Neural cell (in vitro differentiated cells): ENCODE measurements around the gene KHSRP. TPM values are rescaled to one million over a fixed set of nuclear protein-coding genes. Genes with fewer than 3 reads are reported as not detected.

Experiments
- H2AFZ ChIP-seq: fragments of 200-600, 300-800 bp; sonication (generic), shearing (Covaris generic); 2 replicates; pipeline ENCODE4 v1.6.0; 2014; ENCODE audit warnings: low read depth, mild to moderate bottlenecking, antibody characterized with exemption, low read length, moderate library complexity
- H3F3A ChIP-seq: fragments of 200-600 bp; shearing (Covaris generic); 2 replicates; pipeline ENCODE4 v1.6.1; 2016; ENCODE audit warnings: mild to moderate bottlenecking, moderate library complexity, mixed read lengths, antibody characterized with exemption, low read length; ENCODE audit not compliant: insufficient read depth, poor library complexity, severe bottlenecking
- H3K27ac ChIP-seq: fragments of 200-600, 300-800 bp; sonication (generic), shearing (Covaris generic); 2 replicates; pipeline ENCODE4 v1.5.1; 2014; ENCODE audit warnings: mild to moderate bottlenecking, low read length, moderate library complexity
- H3K27me3 ChIP-seq: fragments of 300-800, 200-600 bp; sonication (generic), shearing (Covaris generic); 2 replicates; pipeline ENCODE4 v1.6.0; 2014; ENCODE audit warnings: mild to moderate bottlenecking, low read depth, low read length, moderate library complexity; ENCODE audit not compliant: insufficient read depth
- H3K36me3 ChIP-seq: fragments of 300-800, 200-600 bp; sonication (generic), shearing (Covaris generic); 2 replicates; pipeline ENCODE4 v1.5.1; 2014; ENCODE audit warnings: mild to moderate bottlenecking, antibody characterized with exemption, low read length, moderate library complexity; ENCODE audit not compliant: insufficient read depth
- H3K4me2 ChIP-seq: fragments of 300-800, 200-600 bp; sonication (generic), shearing (Covaris generic); 2 replicates; pipeline ENCODE4 v1.6.0; 2014; ENCODE audit warnings: mild to moderate bottlenecking, low read length
- H3K4me3 ChIP-seq: fragments of 300-800, 200-600 bp; sonication (generic), shearing (Covaris generic); 2 replicates; pipeline ENCODE4 v1.5.1; 2014; ENCODE audit warnings: mild to moderate bottlenecking, low read length, moderate library complexity
- H3K79me2 ChIP-seq: fragments of 200-600 bp; shearing (Covaris generic); replicated peaks from 2 replicates; pipeline ENCODE4 v1.6.0; 2014; ENCODE audit warnings: mild to moderate bottlenecking, low read length, moderate library complexity; ENCODE audit not compliant: insufficient read depth
- H3K9ac ChIP-seq: fragments of 300-800, 200-600 bp; sonication (generic), shearing (Covaris generic); 2 replicates; pipeline ENCODE4 v1.6.1; 2016; ENCODE audit warnings: mild to moderate bottlenecking, low read length, mixed read lengths
- H3K9me2 ChIP-seq: fragments of 200-600 bp; shearing (Covaris generic); 2 replicates; pipeline ENCODE4 v1.6.1; 2016; ENCODE audit warnings: mild to moderate bottlenecking, low read length, mixed read lengths; ENCODE audit not compliant: insufficient read depth
- H3K9me3 ChIP-seq: fragments of 200-600, 300-800 bp; sonication (generic), shearing (Covaris generic); 2 replicates; pipeline ENCODE4 v1.6.1; 2016; ENCODE audit warnings: mild to moderate bottlenecking, mixed run types, low read length, moderate library complexity, mixed read lengths
- H4K20me1 ChIP-seq: fragments of 200-600 bp; shearing (Covaris generic); 2 replicates; pipeline ENCODE4 v1.6.1; 2016; ENCODE audit warnings: mild to moderate bottlenecking, mixed run types; ENCODE audit not compliant: insufficient read depth
- CTCF ChIP-seq: fragments of 450-650 bp; IDR thresholded peaks from 2 replicates; pipeline ENCODE4 v1.5.1; 2014; ENCODE audit warnings: antibody characterized with exemption, mild to moderate bottlenecking, moderate library complexity; ENCODE audit not compliant: poor library complexity, severe bottlenecking
- EZH2 ChIP-seq: fragments of 200-600, 300-800 bp; shearing (Covaris generic), sonication (generic); IDR thresholded peaks from 2 replicates; pipeline ENCODE4 v1.6.1; 2014; ENCODE audit warnings: antibody characterized with exemption, low read length, borderline replicate concordance, mild to moderate bottlenecking; ENCODE audit not compliant: insufficient read depth, poor library complexity, severe bottlenecking
- POLR2AphosphoS5 ChIP-seq: IDR thresholded peaks from 2 replicates; pipeline ENCODE4 v1.6.1; 2012
- RAD21 ChIP-seq: fragments of 450-650 bp; conservative IDR thresholded peaks from 2 replicates; pipeline ENCODE4 v1.6.1; 2014; ENCODE audit warnings: antibody characterized with exemption, mild to moderate bottlenecking, moderate library complexity
- REST ChIP-seq: IDR thresholded peaks from 2 replicates; pipeline ENCODE4 v1.6.1; 2012; ENCODE audit warnings: borderline replicate concordance
- polyA plus RNA-seq: library from polyadenylated mRNA; depleted of rRNA; stranded (reverse); fragments of >200 nt; gene quantifications from 2 replicates; pipeline ENCODE4 v1.2.3, GENCODE V29; 2014

KHSRP gene
- polyA plus RNA-seq, 1 donor from 2014 or later: 33.3 TPM

DNA sequence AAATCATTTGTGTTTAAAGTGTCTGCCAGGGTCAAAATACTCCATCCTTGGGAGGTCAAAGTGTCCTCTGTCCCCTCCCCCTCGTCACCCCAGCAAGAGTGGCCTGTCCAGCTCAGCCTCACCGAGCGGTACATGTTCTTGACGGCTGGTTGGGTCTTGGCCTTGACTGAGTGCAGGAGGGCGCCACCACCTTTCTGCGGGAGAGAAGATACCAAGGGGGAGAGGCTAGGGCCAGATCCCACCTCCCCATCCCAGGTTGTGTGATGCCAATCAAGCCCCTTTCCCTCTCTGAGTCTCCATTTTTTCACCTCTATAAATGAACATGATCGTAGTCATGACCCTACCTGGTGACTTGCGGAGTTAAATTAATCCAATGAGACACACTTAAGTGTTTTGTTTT is 45.6 kb upstream of the KHSRP start:
- TF ChIP-seq POLR2AphosphoS5 (no peak), CTCF (no peak), RAD21 (no peak)
- no peaks in the 10 kb centered on the region for H3F3A ChIP-seq
- H4K20me1 ChIP-seq: no peaks in the 10 kb centered on the region
- H2AFZ ChIP-seq: no peak overlapping the region
- H3K9me3 ChIP-seq: no peaks in the 10 kb centered on the region
- H3K27ac ChIP-seq: no peak overlapping the region
- no peaks in the 10 kb centered on the region for H3K9me2 ChIP-seq
- H3K9ac ChIP-seq: no peak overlapping the region
- H3K27me3 ChIP-seq: peaks cover 8% of the 10 kb centered on the region
- H3K36me3 ChIP-seq: no peaks in the 10 kb centered on the region
- H3K79me2 ChIP-seq: no peaks in the 10 kb centered on the region
- no peak overlapping the region for H3K4me2 ChIP-seq
- no peak overlapping the region for H3K4me3 ChIP-seq

- Histone ChIP-seq H2AFZ (no peak overlapping the region), H3K36me3 (no peaks in the 10 kb centered on the region), H3K79me2 (no peaks in the 10 kb centered on the region), H3K4me3 (no peak overlapping the region), H3K27ac (no peak overlapping the region), H3K9ac (no peak overlapping the region), H3K27me3 (peaks cover 32% of the 10 kb centered on the region), H3K9me2 (no peaks in the 10 kb centered on the region), H3K4me2 (no peak overlapping the region), H3K9me3 (no peaks in the 10 kb centered on the region), H4K20me1 (no peaks in the 10 kb centered on the region), H3F3A (no peaks in the 10 kb centered on the region)
- TF ChIP-seq EZH2 (no peak), CTCF (no peak), REST (no peak), RAD21 (no peak)
Measured at GRCh38 chr19:6467384-6467783, 42.8 kb upstream of the KHSRP start.
